OCI-LY1 (cell line): ENCODE data around the gene PSMC4.

Experiments used
- CTCF ChIP-seq: fragments of 200-600 bp; sonication (generic), shearing (Covaris generic); IDR thresholded peaks from 2 replicates; pipeline ENCODE4 v1.5.1; 2017; ENCODE audit warnings: mild to moderate bottlenecking, antibody characterized with exemption, low read length, moderate library complexity, mixed read lengths
- EZH2 ChIP-seq: fragments of 200-600 bp; sonication (generic), shearing (Covaris generic); IDR thresholded peaks from 2 replicates; pipeline ENCODE4 v1.8.0; 2017; ENCODE audit warnings: borderline replicate concordance, mixed run types, mild to moderate bottlenecking, antibody characterized with exemption, low read length, moderate library complexity, mixed read lengths

GRCh38 chr19:39926170-39926760 is 44.7 kb upstream of the PSMC4 start:
- no peak for TF ChIP-seq EZH2
- no peak for TF ChIP-seq CTCF
